Sigmoid colon (tissue), 4 donors: ENCODE measurements around the gene GRIP1.

Experiments
- CTCF ChIP-seq, 4 experiments: fragments of 450-650 bp in 3 of 4; fragments of 200-600 bp in 1 of 4; IDR thresholded peaks; one replicate each; pipeline ENCODE4 v1.5.1; 2016 to 2019; ENCODE audit warnings: antibody characterized with exemption in 4 of 4, mild to moderate bottlenecking in 3 of 4, moderate library complexity in 2 of 4
- POLR2A ChIP-seq, 2 donors: fragments of 450-650 bp; IDR thresholded peaks; one replicate each; pipeline ENCODE4 v1.6.1; 2016; ENCODE audit warnings: antibody characterized with exemption in 2 of 2, mild to moderate bottlenecking in 2 of 2, moderate library complexity in 2 of 2
- POLR2AphosphoS5 ChIP-seq, 4 donors: sonication (generic); formaldehyde crosslinking; IDR thresholded peaks; one replicate each; pipeline ENCODE4 v1.6.1; 2017; ENCODE audit warnings: antibody characterized with exemption in 4 of 4

DNA sequence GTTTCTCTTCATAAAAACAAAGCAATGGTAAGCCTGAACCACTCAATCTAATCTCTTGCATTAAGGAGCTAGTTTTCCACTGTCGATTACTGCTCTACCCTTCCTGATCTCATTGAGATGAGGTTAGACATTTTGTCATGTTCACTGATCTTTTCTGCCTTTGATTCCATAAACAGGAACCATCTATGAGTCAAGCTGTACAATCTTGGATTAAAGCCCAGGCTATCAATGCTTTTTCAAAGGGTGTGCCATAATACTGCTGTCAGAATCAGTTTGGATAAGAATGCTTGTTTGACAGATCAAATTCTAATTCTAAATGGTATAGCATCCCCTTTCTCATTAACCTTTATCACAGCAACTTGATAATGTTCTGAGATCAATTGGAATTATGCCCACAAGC is 16.1 kb downstream of the GRIP1 start:
- no peak for TF ChIP-seq CTCF (IDR thresholded peaks at IDR 0.05)
- TF ChIP-seq POLR2A (IDR thresholded peaks at IDR 0.05): no peak
- no peak for TF ChIP-seq POLR2AphosphoS5 (IDR thresholded peaks at IDR 0.05)
